ENCODE results near the gene PPARA. TPM values are rescaled to one million over a fixed set of nuclear protein-coding genes. Genes with fewer than 3 reads are reported as not detected.
"Not testable (repeated sequence)": the region's sequence is repeated elsewhere in the genome, so short reads cannot be mapped to it uniquely, and the experiment has no call there.

The PPARA gene
- total RNA-seq, 1 donor from 2014 or later: 9.3 TPM

- H3K4me3 ChIP-seq (ENCODE audit: low read depth, low read length): no peak overlapping the region
- DNase-seq (ENCODE audit: low read depth): no peak
- H3K36me3 ChIP-seq (ENCODE audit: control insufficient read depth, insufficient read depth, low read length): no peaks in the 10 kb centered on the region
- H3K27me3 ChIP-seq (ENCODE audit: control insufficient read depth, insufficient read depth, low read length): no peaks in the 10 kb centered on the region
- TF ChIP-seq, protein P1, sequence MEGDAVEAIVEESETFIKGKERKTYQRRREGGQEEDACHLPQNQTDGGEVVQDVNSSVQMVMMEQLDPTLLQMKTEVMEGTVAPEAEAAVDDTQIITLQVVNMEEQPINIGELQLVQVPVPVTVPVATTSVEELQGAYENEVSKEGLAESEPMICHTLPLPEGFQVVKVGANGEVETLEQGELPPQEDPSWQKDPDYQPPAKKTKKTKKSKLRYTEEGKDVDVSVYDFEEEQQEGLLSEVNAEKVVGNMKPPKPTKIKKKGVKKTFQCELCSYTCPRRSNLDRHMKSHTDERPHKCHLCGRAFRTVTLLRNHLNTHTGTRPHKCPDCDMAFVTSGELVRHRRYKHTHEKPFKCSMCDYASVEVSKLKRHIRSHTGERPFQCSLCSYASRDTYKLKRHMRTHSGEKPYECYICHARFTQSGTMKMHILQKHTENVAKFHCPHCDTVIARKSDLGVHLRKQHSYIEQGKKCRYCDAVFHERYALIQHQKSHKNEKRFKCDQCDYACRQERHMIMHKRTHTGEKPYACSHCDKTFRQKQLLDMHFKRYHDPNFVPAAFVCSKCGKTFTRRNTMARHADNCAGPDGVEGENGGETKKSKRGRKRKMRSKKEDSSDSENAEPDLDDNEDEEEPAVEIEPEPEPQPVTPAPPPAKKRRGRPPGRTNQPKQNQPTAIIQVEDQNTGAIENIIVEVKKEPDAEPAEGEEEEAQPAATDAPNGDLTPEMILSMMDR (IDR thresholded peaks at IDR 0.05; ENCODE audit: insufficient read depth, low read length, poor library complexity, severe bottlenecking): no peak
Observed at GRCh38 chr22:46193898-46194310, 43.6 kb downstream of the PPARA start.

DNA sequence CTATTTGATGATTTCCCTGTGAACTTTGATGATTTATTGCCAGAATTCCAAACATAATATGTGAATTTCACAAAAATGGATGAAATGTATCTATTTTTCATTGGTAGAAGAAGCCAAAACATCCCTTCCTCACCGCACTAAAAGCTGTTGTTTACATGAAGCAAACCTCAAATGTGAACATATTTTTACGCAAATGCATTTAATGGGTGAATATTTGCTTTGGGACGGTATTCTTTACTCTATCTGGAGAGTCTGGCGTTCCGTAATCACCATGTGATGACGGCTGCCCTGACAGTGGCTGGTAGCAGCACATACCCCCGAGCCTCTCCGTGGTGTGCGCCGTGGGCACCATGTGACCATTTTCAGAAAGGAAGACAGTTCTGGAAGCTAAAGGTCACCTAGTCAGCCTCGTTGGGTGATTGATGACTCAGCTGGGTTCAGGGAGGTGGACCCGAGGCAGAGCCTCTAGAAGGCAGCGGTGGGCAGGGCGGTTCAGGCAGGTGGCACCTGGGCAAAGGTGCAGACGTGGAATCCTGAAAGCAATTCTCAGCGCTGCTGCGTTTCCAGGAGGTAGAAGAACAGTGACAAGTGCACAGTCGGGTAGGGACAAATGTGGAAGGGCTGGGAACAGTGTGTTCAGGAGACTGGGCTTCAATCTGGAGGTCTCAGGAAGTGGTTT, 45.3 kb downstream of the PPARA start:
- Histone ChIP-seq H3K4me3 (ENCODE audit: low read depth, low read length) (no peak overlapping the region), H3K36me3 (ENCODE audit: control insufficient read depth, insufficient read depth, low read length) (no peaks in the 10 kb centered on the region), H3K27me3 (ENCODE audit: control insufficient read depth, insufficient read depth, low read length) (no peaks in the 10 kb centered on the region)
- TF ChIP-seq, protein P1 (IDR thresholded peaks at IDR 0.05; ENCODE audit: insufficient read depth, low read length, poor library complexity, severe bottlenecking): no peak
- DNase-seq (ENCODE audit: low read depth): no peak

- DNase-seq (ENCODE audit: low read depth): no peak
Observed at GRCh38 chr22:46196278-46196677, 46.0 kb downstream of the PPARA start.

DNA sequence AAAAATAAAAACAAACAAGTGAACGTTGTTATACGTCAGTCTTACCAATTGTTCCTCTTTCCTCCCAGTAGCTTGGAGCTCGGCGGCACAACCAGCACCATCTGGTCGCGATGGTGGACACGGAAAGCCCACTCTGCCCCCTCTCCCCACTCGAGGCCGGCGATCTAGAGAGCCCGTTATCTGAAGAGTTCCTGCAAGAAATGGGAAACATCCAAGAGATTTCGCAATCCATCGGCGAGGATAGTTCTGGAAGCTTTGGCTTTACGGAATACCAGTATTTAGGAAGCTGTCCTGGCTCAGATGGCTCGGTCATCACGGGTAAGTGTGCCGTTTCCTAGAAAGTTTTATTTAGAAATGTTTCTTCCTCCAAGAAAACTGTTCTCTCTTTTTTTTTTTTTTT, 47.9 kb downstream of the PPARA start:
- TF ChIP-seq, protein P1 (IDR thresholded peaks at IDR 0.05; ENCODE audit: insufficient read depth, low read length, poor library complexity, severe bottlenecking): no peak
- no peaks in the 10 kb centered on the region for H3K27me3 ChIP-seq (ENCODE audit: control insufficient read depth, insufficient read depth, low read length)

More at GRCh38 chr22:46196278-46196677, 46.0 kb downstream of the PPARA start:
- Histone ChIP-seq H3K36me3 (ENCODE audit: control insufficient read depth, insufficient read depth, low read length) (no peaks in the 10 kb centered on the region), H3K27me3 (ENCODE audit: control insufficient read depth, insufficient read depth, low read length) (no peaks in the 10 kb centered on the region), H3K4me3 (ENCODE audit: low read depth, low read length) (no peak overlapping the region)
- TF ChIP-seq, protein P1 (IDR thresholded peaks at IDR 0.05; ENCODE audit: insufficient read depth, low read length, poor library complexity, severe bottlenecking): no peak

GRCh38 chr22:46198806-46199205, 48.5 kb downstream of the PPARA start:
- not testable (repeated sequence) for H3K4me3 ChIP-seq (ENCODE audit: low read depth, low read length); DNase-seq (ENCODE audit: low read depth); H3K36me3 ChIP-seq (ENCODE audit: control insufficient read depth, insufficient read depth, low read length); H3K27me3 ChIP-seq (ENCODE audit: control insufficient read depth, insufficient read depth, low read length)

More for the DNA sequence above, 47.9 kb downstream of the PPARA start:
- no peaks in the 10 kb centered on the region for H3K36me3 ChIP-seq (ENCODE audit: control insufficient read depth, insufficient read depth, low read length)
- no peak overlapping the region for H3K4me3 ChIP-seq (ENCODE audit: low read depth, low read length)
- DNase-seq (ENCODE audit: low read depth): no peak

DNA sequence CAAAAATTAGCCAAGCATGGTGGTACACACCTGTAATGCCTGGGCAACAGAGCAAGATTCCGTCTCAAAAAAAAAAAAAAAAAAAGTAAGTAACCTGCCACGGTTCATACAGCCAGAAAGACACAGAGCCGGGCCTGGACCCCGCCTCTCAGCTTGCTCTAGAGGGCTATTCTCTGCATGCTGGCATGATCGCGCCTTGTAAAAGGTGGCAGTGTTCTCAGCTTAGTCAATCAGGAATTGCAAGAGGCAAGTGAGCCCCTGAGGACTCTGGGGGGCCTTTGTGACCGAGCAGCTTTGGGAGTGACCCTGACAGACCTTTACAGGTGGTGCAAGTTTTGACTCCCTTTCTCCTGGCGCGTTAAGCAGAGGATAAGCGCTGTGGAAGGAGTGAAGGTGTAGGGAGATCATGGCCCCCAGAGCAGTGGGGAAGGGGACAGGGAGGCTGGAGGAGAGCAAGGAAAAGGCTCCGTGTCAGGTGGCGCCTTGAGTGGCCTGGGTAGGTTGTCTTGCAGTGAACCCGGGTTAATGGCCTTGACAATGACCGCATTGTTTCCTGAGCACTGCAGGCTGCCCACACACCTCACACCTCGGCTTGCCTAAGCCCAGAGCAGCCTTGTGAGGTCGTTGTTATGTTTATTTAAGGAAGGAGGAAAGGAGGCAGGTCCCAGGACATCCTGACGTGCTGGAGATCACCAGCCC, 50.9 kb downstream of the PPARA start:
- H3K27me3 ChIP-seq (ENCODE audit: control insufficient read depth, insufficient read depth, low read length): no peaks in the 10 kb centered on the region
- no peaks in the 10 kb centered on the region for H3K36me3 ChIP-seq (ENCODE audit: control insufficient read depth, insufficient read depth, low read length)
- TF ChIP-seq, protein P1 (IDR thresholded peaks at IDR 0.05; ENCODE audit: insufficient read depth, low read length, poor library complexity, severe bottlenecking): no peak
- no peak for DNase-seq (ENCODE audit: low read depth)
- no peak overlapping the region for H3K4me3 ChIP-seq (ENCODE audit: low read depth, low read length)

Measured in kidney epithelial cell (primary cell).